ENCODE results near the gene FAM20A. TPM values are rescaled to one million over a fixed set of nuclear protein-coding genes. Genes with fewer than 3 reads are reported as not detected.
"Not testable (repeated sequence)": the region's sequence is repeated elsewhere in the genome, so short reads cannot be mapped to it uniquely, and the experiment has no call there.

The FAM20A gene
- polyA plus RNA-seq, 4 donors: 11.8 to 14.1 (median 12.1) TPM

DNA sequence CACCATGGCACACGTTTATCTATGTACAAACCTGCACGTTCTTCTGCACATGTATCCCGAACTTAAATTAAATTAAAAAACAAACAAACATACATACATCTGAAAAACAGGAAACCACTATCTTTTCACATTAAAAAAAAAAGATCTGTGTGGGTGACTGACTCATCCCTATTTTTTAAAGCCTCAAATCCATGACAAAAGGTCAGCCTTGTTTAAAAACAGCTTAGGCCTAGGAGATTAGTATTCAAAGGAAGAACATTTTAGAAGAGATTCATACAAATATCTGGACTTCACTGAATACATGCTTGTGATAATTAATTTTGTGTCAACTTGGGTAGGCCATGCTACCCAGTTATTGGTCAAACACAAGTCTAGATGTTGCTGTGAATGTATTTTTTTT, 93.6 kb downstream of the FAM20A start:
- no peak for DNase-seq (ENCODE audit: low read depth in 4 of 4, low spot score in 2 of 4)

DNA sequence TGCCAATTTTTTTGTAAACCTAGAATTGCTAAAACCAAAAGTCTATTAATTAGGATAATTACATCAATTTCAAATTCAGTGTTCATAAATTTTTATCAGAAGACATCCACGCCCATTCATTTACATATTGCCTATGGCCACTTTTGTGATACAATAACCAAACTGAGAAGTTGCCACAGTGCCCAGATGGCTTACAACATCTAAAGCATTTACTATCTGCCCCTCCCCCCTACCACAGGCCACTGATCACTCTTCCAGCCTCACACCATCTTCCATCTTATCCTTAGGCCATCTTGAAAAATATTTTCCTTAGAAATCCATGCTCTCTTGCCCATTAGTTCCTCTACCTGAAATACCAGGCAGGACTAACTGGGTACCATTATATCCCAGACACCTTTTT, 95.2 kb downstream of the FAM20A start:
- DNase-seq (ENCODE audit: low read depth in 4 of 4, low spot score in 2 of 4): no peak

DNA sequence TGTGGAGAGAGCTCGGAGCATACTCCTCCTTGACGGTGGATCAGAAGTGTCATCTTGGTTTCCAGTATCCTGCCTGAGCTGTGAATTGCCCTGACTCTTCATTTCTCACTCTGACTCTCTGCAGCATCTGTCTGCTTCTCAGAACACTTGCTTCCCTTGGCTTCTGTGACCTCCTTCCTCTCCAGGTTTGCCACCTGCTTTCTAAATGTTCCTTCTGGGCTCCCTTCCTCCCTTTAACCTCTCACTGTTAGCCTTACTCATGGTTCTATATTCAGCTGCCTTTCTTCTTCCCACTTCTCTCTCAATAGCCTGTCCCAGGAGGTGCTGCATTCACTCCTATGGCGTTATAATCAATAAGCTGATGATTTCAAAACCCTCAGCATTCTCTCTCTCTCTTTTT, 100.1 kb downstream of the FAM20A start:
- DNase-seq (ENCODE audit: low read depth in 4 of 4, low spot score in 2 of 4): no peak

GRCh38 chr17:68499587-68499986, 101.6 kb downstream of the FAM20A start:
- no peak for DNase-seq (ENCODE audit: low read depth in 4 of 4, low spot score in 2 of 4)

- no peak for DNase-seq (ENCODE audit: low read depth in 4 of 4, low spot score in 2 of 4)
Observed at GRCh38 chr17:68498479-68499326, 102.5 kb downstream of the FAM20A start.

DNA sequence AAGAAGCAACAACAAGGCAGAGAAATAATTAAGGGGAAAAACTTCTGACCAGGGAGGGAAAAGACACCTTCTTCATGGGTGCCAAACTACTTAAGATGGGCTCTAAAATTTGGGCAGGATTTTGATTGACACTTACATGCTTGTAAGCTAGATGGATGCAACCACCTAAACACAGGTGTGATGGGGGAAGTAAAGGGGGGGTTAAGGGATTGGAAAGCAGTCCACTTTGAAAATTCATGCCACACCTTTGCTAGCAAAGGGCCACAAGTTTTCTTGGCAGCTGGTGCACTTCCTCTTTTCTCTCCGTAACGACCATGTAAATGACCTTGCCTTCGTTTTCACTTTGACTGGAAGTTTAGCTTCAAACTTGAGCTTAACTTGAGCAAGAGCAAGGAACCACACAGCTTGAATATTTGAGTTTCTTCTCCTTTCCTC, 103.3 kb downstream of the FAM20A start:
- DNase-seq (ENCODE audit: low read depth in 4 of 4, low spot score in 2 of 4): no peak

DNA sequence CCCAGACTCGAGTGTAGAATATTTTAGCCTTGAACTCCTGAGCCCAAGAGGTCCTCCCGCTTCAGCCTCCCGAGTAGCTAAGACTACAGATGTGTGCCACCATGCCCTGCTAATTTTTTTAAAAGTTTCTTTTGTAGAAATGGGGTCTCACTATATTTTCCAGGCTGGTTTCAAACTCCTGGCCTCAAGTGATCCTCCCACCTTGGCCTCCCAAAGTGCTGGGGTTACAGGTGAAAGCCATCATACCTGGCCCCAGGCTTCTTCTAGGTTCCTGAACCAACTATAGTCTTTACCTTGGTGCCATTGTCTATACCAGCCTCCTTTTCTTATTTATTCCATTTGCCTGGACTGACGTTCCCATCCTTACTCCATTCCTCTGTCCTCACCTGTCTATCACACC, 106.1 kb downstream of the FAM20A start:
- DNase-seq (ENCODE audit: low read depth in 4 of 4, low spot score in 2 of 4): no peak

GRCh38 chr17:68492394-68493054, 108.6 kb downstream of the FAM20A start:
- not testable (repeated sequence) for DNase-seq (ENCODE audit: low read depth in 4 of 4, low spot score in 2 of 4)

- DNase-seq (ENCODE audit: low read depth in 4 of 4, low spot score in 2 of 4): no peak
Observed at GRCh38 chr17:68491381-68492231, 109.6 kb downstream of the FAM20A start.

GRCh38 chr17:68489919-68490318, 111.2 kb downstream of the FAM20A start:
- no peak for DNase-seq (ENCODE audit: low read depth in 4 of 4, low spot score in 2 of 4)

Other genes starting within 250 kb of the FAM20A start
- gene WIPI1, start 143.9 kb downstream of the FAM20A start, polyA plus RNA-seq (ENCODE audit: insufficient read length in 4 of 4): 10 to 100 TPM; 20.5 to 31.2 (median 24.7) TPM
- gene PRKAR1A, start 88.9 kb downstream of the FAM20A start, polyA plus RNA-seq (ENCODE audit: insufficient read length in 4 of 4): 100 to 1,000 TPM; 340 to 398 (median 369) TPM